Measurements from ENCODE around the gene ZNF598.

Gene ZNF598

GRCh38 chr16:2033057-2033908 lies 23.7 kb upstream of the ZNF598 start:
- Histone ChIP-seq H3K27ac (ENCODE audit: low read depth, low read length) (no peak overlapping the region), H3K4me1 (ENCODE audit: control insufficient read depth, insufficient read depth, low read length) (peaks cover 20% of the 10 kb centered on the region; the same call in 1 of the 2 replicates), H3K4me3 (ENCODE audit: low read depth, low read length) (no peak overlapping the region), H3K9me3 (ENCODE audit: control insufficient read depth, insufficient read depth, low read depth, low read length) (no peaks in the 10 kb centered on the region), H3K27me3 (ENCODE audit: control insufficient read depth, insufficient read depth, low read length) (peaks cover under 1% of the 10 kb centered on the region; the same call in 1 of the 2 replicates), H3K36me3 (ENCODE audit: control insufficient read depth, insufficient read depth, low read length) (peaks cover 9% of the 10 kb centered on the region), H3K9ac (ENCODE audit: low read length) (no peak overlapping the region)

- Histone ChIP-seq H3K4me3 (ENCODE audit: low read depth, low read length) (no peak overlapping the region), H3K9me3 (ENCODE audit: control insufficient read depth, insufficient read depth, low read depth, low read length) (no peaks in the 10 kb centered on the region), H3K27me3 (ENCODE audit: control insufficient read depth, insufficient read depth, low read length) (peaks cover 9% of the 10 kb centered on the region), H3K4me1 (ENCODE audit: control insufficient read depth, insufficient read depth, low read length) (peaks cover 22% of the 10 kb centered on the region; the same call in 1 of the 2 replicates), H3K27ac (ENCODE audit: low read depth, low read length) (no peak overlapping the region), H3K9ac (ENCODE audit: low read length) (no peak overlapping the region), H3K36me3 (ENCODE audit: control insufficient read depth, insufficient read depth, low read length) (peaks cover 6% of the 10 kb centered on the region; the same call in 1 of the 2 replicates)
These were observed 22.9 kb upstream of the ZNF598 start for GRCh38 chr16:2032285-2033056.

DNA sequence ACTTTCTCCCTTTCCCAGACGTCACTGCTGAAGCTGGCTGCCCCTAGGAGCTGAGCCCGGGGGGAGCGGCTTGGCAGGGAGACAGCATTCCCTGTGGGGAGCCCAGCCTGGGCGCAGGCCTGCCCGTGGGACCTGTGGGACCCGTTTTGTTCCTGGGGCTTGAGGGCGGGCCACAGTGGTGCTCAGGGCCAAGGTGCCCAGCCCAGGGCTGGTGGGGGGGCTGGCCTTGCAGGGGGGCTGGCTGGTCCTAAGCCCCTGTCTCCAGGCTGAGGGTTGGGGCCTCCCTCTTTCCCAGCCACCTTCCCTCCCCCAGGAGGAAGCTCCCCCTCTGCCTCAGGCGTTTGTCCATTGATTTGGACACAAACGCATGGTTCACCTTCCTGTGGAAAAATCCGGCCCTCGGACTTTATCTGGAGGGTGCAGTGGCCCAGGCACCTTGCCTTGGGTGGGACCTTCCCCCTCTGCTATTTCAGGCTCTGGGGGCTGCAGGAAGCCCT lies 21.5 kb upstream of the ZNF598 start:
- Histone ChIP-seq H3K27ac (ENCODE audit: low read depth, low read length) (no peak overlapping the region), H3K4me1 (ENCODE audit: control insufficient read depth, insufficient read depth, low read length) (peaks cover 26% of the 10 kb centered on the region), H3K9ac (ENCODE audit: low read length) (no peak overlapping the region)

DNA sequence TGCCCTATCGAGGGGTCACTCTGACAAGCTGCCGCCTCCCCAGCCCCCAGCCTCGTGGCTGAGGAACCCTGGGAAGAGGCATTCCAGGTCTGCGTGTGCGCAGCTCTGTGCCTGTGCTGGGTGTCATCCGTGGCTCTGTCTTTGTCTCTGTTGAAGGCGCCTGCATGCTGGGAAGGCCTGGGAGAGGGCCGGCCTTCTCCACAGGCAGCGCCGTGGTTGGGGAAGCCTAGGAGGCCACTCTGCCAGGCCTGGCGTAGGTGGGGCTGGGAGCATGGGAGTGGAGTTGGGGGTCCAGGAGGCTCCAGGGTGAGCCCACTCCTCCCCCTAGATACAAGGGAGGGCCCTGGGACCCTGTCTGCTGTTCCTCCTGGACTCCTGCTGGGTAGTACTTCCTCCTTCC lies 20.4 kb upstream of the ZNF598 start:
- Histone ChIP-seq H3K4me3 (ENCODE audit: low read depth, low read length) (no peak overlapping the region), H3K4me1 (ENCODE audit: control insufficient read depth, insufficient read depth, low read length) (peaks cover 20% of the 10 kb centered on the region), H3K9me3 (ENCODE audit: control insufficient read depth, insufficient read depth, low read depth, low read length) (no peaks in the 10 kb centered on the region), H3K36me3 (ENCODE audit: control insufficient read depth, insufficient read depth, low read length) (no peaks in the 10 kb centered on the region), H3K9ac (ENCODE audit: low read length) (no peak overlapping the region), H3K27me3 (ENCODE audit: control insufficient read depth, insufficient read depth, low read length) (peaks cover 24% of the 10 kb centered on the region), H3K27ac (ENCODE audit: low read depth, low read length) (no peak overlapping the region)

More for the DNA sequence above, 21.5 kb upstream of the ZNF598 start:
- no peaks in the 10 kb centered on the region for H3K36me3 ChIP-seq (ENCODE audit: control insufficient read depth, insufficient read depth, low read length)
- H3K4me3 ChIP-seq (ENCODE audit: low read depth, low read length), result no peak overlapping the region
- peaks cover 17% of the 10 kb centered on the region for H3K27me3 ChIP-seq (ENCODE audit: control insufficient read depth, insufficient read depth, low read length)
- H3K9me3 ChIP-seq (ENCODE audit: control insufficient read depth, insufficient read depth, low read depth, low read length), result no peaks in the 10 kb centered on the region

DNA sequence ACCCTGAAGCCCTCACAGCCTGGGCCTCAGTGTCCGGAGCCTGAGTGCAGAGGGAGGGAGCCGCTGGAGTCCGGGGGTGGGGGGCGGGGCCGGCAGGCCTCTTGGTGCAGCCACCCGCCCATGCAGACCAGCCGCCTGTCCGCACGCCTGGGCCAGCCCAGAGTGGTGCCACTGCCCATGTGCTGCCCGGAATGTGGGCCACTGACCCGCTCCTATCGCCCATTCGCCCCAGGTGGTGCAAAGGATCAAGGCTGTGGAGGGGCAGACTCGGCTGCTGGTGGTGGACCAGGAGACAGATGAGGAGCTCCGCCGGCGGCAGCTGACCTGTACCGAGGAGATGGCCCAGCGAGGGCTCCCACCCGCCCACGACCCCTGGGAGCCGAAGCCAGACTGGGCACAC lies 19.7 kb upstream of the ZNF598 start:
- no peaks in the 10 kb centered on the region for H3K36me3 ChIP-seq (ENCODE audit: control insufficient read depth, insufficient read depth, low read length)
- peaks cover 20% of the 10 kb centered on the region for H3K4me1 ChIP-seq (ENCODE audit: control insufficient read depth, insufficient read depth, low read length)
- H3K27ac ChIP-seq (ENCODE audit: low read depth, low read length), result no peak overlapping the region
- H3K4me3 ChIP-seq (ENCODE audit: low read depth, low read length), result no peak overlapping the region
- no peak overlapping the region for H3K9ac ChIP-seq (ENCODE audit: low read length)
- no peaks in the 10 kb centered on the region for H3K9me3 ChIP-seq (ENCODE audit: control insufficient read depth, insufficient read depth, low read depth, low read length)
- H3K27me3 ChIP-seq (ENCODE audit: control insufficient read depth, insufficient read depth, low read length), result peaks cover 24% of the 10 kb centered on the region

DNA sequence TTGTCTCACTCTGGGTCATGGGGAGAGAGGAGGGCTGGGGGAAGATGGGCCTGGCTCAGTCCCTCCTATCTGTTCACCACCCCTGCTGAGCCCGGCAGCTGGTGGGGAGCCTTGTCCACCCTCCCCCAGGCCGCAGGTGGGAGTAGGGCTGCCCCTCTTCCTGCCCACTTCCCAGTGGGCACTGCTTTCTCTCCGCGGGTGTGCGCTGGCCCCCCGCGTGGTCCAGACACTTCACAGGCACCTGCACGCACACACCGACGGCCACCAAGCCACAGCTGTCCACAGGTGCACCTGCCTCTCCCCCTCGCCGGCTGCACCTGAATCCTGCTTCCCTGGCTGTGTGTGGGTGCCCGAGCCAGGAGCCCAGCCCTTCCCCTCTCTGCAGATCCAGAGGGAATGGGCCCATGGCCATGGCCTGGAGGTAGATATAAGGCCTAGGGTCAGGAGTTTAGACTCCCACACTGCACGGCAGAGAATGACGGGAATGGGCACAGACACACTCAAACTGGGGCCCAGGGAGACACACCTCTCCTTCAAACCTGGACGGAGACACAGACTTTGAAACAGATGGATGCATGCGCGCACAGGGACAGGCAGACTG lies 19.1 kb upstream of the ZNF598 start:
- Histone ChIP-seq H3K27ac (ENCODE audit: low read depth, low read length) (no peak overlapping the region), H3K4me1 (ENCODE audit: control insufficient read depth, insufficient read depth, low read length) (peaks cover 22% of the 10 kb centered on the region), H3K9ac (ENCODE audit: low read length) (no peak overlapping the region), H3K36me3 (ENCODE audit: control insufficient read depth, insufficient read depth, low read length) (no peaks in the 10 kb centered on the region), H3K27me3 (ENCODE audit: control insufficient read depth, insufficient read depth, low read length) (peaks cover 30% of the 10 kb centered on the region), H3K9me3 (ENCODE audit: control insufficient read depth, insufficient read depth, low read depth, low read length) (no peaks in the 10 kb centered on the region), H3K4me3 (ENCODE audit: low read depth, low read length) (no peak overlapping the region)

DNA sequence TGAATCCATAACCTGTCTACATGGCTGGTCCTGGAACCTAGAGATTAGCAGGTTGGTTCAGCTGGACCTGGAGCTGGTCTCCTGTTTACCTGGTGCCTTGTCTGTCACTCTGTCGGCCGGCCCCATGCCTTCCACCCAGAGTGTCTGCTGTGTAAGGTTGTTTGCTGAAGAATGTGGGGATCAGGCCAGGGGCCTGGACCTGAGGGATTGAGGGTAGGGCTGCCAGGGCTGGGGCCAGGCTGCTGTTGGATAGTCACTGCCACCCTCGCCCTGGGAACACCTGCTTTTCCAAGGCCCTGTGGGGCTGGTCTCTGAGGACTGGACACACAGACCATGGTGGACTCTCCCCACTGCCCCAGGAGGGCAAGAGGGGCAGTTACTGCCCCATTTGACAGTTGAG lies 18.5 kb upstream of the ZNF598 start:
- Histone ChIP-seq H3K27ac (ENCODE audit: low read depth, low read length) (no peak overlapping the region), H3K27me3 (ENCODE audit: control insufficient read depth, insufficient read depth, low read length) (peaks cover 30% of the 10 kb centered on the region), H3K4me3 (ENCODE audit: low read depth, low read length) (no peak overlapping the region), H3K9ac (ENCODE audit: low read length) (no peak overlapping the region), H3K4me1 (ENCODE audit: control insufficient read depth, insufficient read depth, low read length) (peaks cover 17% of the 10 kb centered on the region), H3K36me3 (ENCODE audit: control insufficient read depth, insufficient read depth, low read length) (no peaks in the 10 kb centered on the region), H3K9me3 (ENCODE audit: control insufficient read depth, insufficient read depth, low read depth, low read length) (no peaks in the 10 kb centered on the region)

GRCh38 chr16:2027024-2028010 lies 17.7 kb upstream of the ZNF598 start:
- Histone ChIP-seq H3K27me3 (ENCODE audit: control insufficient read depth, insufficient read depth, low read length) (peaks cover 30% of the 10 kb centered on the region), H3K4me3 (ENCODE audit: low read depth, low read length) (peak overlapping the region; percentile 48), H3K9ac (ENCODE audit: low read length) (peak overlapping the region; percentile 45), H3K4me1 (ENCODE audit: control insufficient read depth, insufficient read depth, low read length) (peaks cover 17% of the 10 kb centered on the region), H3K27ac (ENCODE audit: low read depth, low read length) (no peak overlapping the region), H3K36me3 (ENCODE audit: control insufficient read depth, insufficient read depth, low read length) (no peaks in the 10 kb centered on the region), H3K9me3 (ENCODE audit: control insufficient read depth, insufficient read depth, low read depth, low read length) (no peaks in the 10 kb centered on the region)

DNA sequence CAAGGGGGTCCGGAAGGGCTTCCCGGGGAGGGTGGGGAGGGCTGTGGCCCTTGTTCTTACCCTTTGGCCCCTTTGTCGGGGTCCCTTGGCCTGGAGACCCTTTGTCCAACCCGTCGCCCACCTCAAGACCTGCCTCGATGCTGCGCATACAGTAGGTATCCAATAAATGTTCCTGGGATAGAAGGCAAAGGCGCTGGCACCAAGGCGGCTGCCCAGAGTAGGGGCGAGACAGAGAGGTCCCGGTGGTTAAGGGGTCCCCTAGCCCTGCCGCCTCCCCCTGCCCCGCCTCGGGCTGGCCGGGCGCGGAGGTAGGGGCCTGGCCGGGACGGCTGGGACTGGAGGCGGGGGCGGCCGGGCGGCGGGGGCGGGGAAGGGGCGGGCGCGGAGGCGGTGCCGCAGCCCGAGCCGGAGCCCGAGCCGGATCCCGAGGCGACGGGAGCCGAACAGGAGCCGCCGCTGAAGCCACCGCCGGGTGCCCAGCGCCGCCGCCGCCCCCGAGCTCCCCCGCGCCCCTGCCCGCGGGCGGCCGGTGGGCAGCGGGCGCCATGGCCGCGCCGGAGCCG lies 16.9 kb upstream of the ZNF598 start, which contains the start of gene NHERF2:
Gene NHERF2, plus strand, starts transcription at position 442 of the 563 bp plus-strand sequence. Its CDS starts 104 bp downstream, at position 546.
- H3K9ac ChIP-seq (ENCODE audit: low read length), result peak within 1 kb of the TSS; percentile 45
- peaks cover 17% of the 10 kb centered on the region for H3K4me1 ChIP-seq (ENCODE audit: control insufficient read depth, insufficient read depth, low read length)
- no peaks in the 10 kb centered on the region for H3K36me3 ChIP-seq (ENCODE audit: control insufficient read depth, insufficient read depth, low read length)
- H3K9me3 ChIP-seq (ENCODE audit: control insufficient read depth, insufficient read depth, low read depth, low read length), result no peaks in the 10 kb centered on the region
- H3K27ac ChIP-seq (ENCODE audit: low read depth, low read length), result no peak within 1 kb of the TSS
- H3K4me3 ChIP-seq (ENCODE audit: low read depth, low read length), result peak within 1 kb of the TSS; percentile 52
- peaks cover 34% of the 10 kb centered on the region for H3K27me3 ChIP-seq (ENCODE audit: control insufficient read depth, insufficient read depth, low read length)
